HepG2 (cell line): Measurements from ENCODE around the gene PPP1R27. TPM values are rescaled to one million over a fixed set of nuclear protein-coding genes. Genes with fewer than 3 reads are reported as not detected.

Experiments
- CBX1 ChIP-seq: IDR thresholded peaks from one replicate; pipeline ENCODE4 v1.6.1; 2016; ENCODE audit warnings: antibody characterized with exemption, low read depth
- CHD2 ChIP-seq: IDR thresholded peaks from 2 replicates; pipeline ENCODE4 v1.6.1; 2011; ENCODE audit warnings: low read depth, low read length, improper control_type of control experiment
- DNMT1 ChIP-seq: sonication (generic); formaldehyde crosslinking; IDR thresholded peaks from 2 replicates; pipeline ENCODE4 v1.5.1; 2020; ENCODE audit warnings: mild to moderate bottlenecking, missing genetic modification reagents
- HNRNPH1 ChIP-seq: fragments of 200-400 bp; formaldehyde crosslinking; optimal IDR thresholded peaks from 2 replicates; pipeline ENCODE3; 2017; ENCODE audit warnings: mild to moderate bottlenecking, low read depth, low read length
- HNRNPK ChIP-seq: fragments of 200-400 bp; formaldehyde crosslinking; IDR thresholded peaks from 2 replicates; pipeline ENCODE4 v1.6.1; 2018; ENCODE audit warnings: low read length, low read depth, moderate library complexity, mild to moderate bottlenecking; ENCODE audit not compliant: poor library complexity, severe bottlenecking
- KDM6A ChIP-seq: IDR thresholded peaks from 2 replicates; pipeline ENCODE4 v1.6.1; 2016; ENCODE audit warnings: low read depth
- MAFG ChIP-seq: sonication (generic); formaldehyde crosslinking; IDR thresholded peaks from 2 replicates; pipeline ENCODE4 v1.5.1; 2020; ENCODE audit warnings: mild to moderate bottlenecking, missing genetic modification reagents
- MBD4 ChIP-seq: IDR thresholded peaks from 2 replicates; pipeline ENCODE4 v1.6.1; 2012; ENCODE audit warnings: low read length, inconsistent platforms, borderline replicate concordance
- MBNL3 ChIP-seq: fragments of 250-450 bp; sonication (Bioruptor Pico); conservative IDR thresholded peaks from 2 replicates; pipeline ENCODE4 v1.8.0; 2022; ENCODE audit warnings: mild to moderate bottlenecking, inconsistent platforms
- NFKBIZ ChIP-seq: IDR thresholded peaks from 2 replicates; pipeline ENCODE4 v1.6.1; 2018; ENCODE audit warnings: missing genetic modification reagents, missing compliant biosample characterization
- NR1H2 ChIP-seq: sonication (generic); formaldehyde crosslinking; IDR thresholded peaks from 2 replicates; pipeline ENCODE4 v1.8.1; 2022; ENCODE audit warnings: low read depth, missing genetic modification reagents, borderline replicate concordance
- RBM39 ChIP-seq: fragments of 200-400 bp; formaldehyde crosslinking; IDR thresholded peaks from one replicate; pipeline ENCODE4 v1.6.1; 2018; ENCODE audit warnings: antibody characterized with exemption, mild to moderate bottlenecking, low read depth, low read length; ENCODE audit not compliant: poor library complexity, severe bottlenecking
- SP1 ChIP-seq, 2 experiments: fragments of 450-650 bp in 1 of 2; sonication (generic) in 1 of 2; formaldehyde crosslinking in 1 of 2; IDR thresholded peaks; 2 replicates each; pipeline versions ENCODE4 v1.4.0 to v1.6.1; 2016 to 2020; ENCODE audit warnings: missing genetic modification reagents in 1 of 2
- TOE1 ChIP-seq: sonication (generic); formaldehyde crosslinking; IDR thresholded peaks from 2 replicates; pipeline ENCODE4 v1.4.0; 2020; ENCODE audit warnings: mild to moderate bottlenecking, missing genetic modification reagents
- ZMYM3 ChIP-seq: sonication (generic); formaldehyde crosslinking; IDR thresholded peaks from 2 replicates; pipeline ENCODE4 v1.5.1; 2020; ENCODE audit warnings: mild to moderate bottlenecking, missing genetic modification reagents
- ZMYM4 ChIP-seq: sonication (generic); formaldehyde crosslinking; IDR thresholded peaks from 2 replicates; pipeline ENCODE4 v1.8.1; 2023; ENCODE audit warnings: mild to moderate bottlenecking, missing genetic modification reagents
- ZNF143 ChIP-seq: sonication (generic); formaldehyde crosslinking; IDR thresholded peaks from 2 replicates; pipeline ENCODE4 v1.4.0; 2020; ENCODE audit warnings: missing genetic modification reagents
- ZNF205 ChIP-seq: IDR thresholded peaks from 2 replicates; pipeline ENCODE4 v1.6.1; 2018; ENCODE audit warnings: missing biosample characterization, missing genetic modification reagents
- ZNF235 ChIP-seq: sonication (generic); formaldehyde crosslinking; IDR thresholded peaks from 2 replicates; pipeline ENCODE4 v1.8.1; 2023; ENCODE audit warnings: mild to moderate bottlenecking, missing genetic modification reagents, borderline replicate concordance
- ZNF552 ChIP-seq: sonication (generic); formaldehyde crosslinking; IDR thresholded peaks from 2 replicates; pipeline ENCODE4 v1.9.0; 2022; ENCODE audit warnings: missing genetic modification reagents, mild to moderate bottlenecking, borderline replicate concordance
- ZNF660 ChIP-seq: sonication (generic); formaldehyde crosslinking; IDR thresholded peaks from 2 replicates; pipeline ENCODE4 v1.5.1; 2020; ENCODE audit warnings: mild to moderate bottlenecking, low read depth, missing genetic modification reagents, borderline replicate concordance
- ZNF746 ChIP-seq: sonication (generic); formaldehyde crosslinking; IDR thresholded peaks from 2 replicates; pipeline ENCODE4 v1.8.0; 2022; ENCODE audit warnings: mild to moderate bottlenecking, missing genetic modification reagents
- ZNF776 ChIP-seq: sonication (generic); formaldehyde crosslinking; IDR thresholded peaks from 2 replicates; pipeline ENCODE4 v1.4.0; 2020; ENCODE audit warnings: mild to moderate bottlenecking, missing genetic modification reagents
- polyA plus RNA-seq, 8 experiments: library from polyadenylated mRNA; depleted of rRNA in 3 of 8; stranded (reverse) in 7 of 8; unstranded in 1 of 8; fragments of >200 nt; fragmentation: Illumina TruSeq in 4 of 8; extraction: Trizol in 4 of 8; gene quantifications; 2 replicates each; pipeline versions ENCODE4 v1.2.1 to v1.2.3, GENCODE V29; 2011 to 2016; ENCODE audit warnings: low read depth in 4 of 8, missing spikeins in 1 of 8, mixed read lengths in 1 of 8; ENCODE audit not compliant: insufficient read depth in 1 of 8
- total RNA-seq, 5 experiments: library from RNA; depleted of rRNA; stranded (reverse); fragments of >200 nt; fragmentation: Illumina TruSeq; extraction: Trizol; gene quantifications; 2 replicates each; pipeline ENCODE4 v1.2.3, GENCODE V29; 2016; ENCODE audit warnings: low read depth in 1 of 5
- TF ChIP-seq, protein P1 (sequence below): sonication (generic); formaldehyde crosslinking; IDR thresholded peaks from 2 replicates; pipeline ENCODE4 v1.5.1; 2020; ENCODE audit warnings: missing genetic modification reagents, mild to moderate bottlenecking, borderline replicate concordance
- TF ChIP-seq, protein P2 (sequence below): sonication (generic); formaldehyde crosslinking; conservative IDR thresholded peaks from 2 replicates; pipeline ENCODE4 v1.4.0; 2020; ENCODE audit warnings: missing genetic modification reagents
- TF ChIP-seq, protein P3 (sequence below): sonication (generic); formaldehyde crosslinking; IDR thresholded peaks from 2 replicates; pipeline ENCODE4 v1.5.0; 2020; ENCODE audit warnings: missing genetic modification reagents

Gene PPP1R27
- total and polyA plus RNA-seq, 2 of the 13 experiments (the other 11 are each of a cell fraction or from before 2014, with no cell fraction given), result 0.17 to 1.00 TPM

DNA sequence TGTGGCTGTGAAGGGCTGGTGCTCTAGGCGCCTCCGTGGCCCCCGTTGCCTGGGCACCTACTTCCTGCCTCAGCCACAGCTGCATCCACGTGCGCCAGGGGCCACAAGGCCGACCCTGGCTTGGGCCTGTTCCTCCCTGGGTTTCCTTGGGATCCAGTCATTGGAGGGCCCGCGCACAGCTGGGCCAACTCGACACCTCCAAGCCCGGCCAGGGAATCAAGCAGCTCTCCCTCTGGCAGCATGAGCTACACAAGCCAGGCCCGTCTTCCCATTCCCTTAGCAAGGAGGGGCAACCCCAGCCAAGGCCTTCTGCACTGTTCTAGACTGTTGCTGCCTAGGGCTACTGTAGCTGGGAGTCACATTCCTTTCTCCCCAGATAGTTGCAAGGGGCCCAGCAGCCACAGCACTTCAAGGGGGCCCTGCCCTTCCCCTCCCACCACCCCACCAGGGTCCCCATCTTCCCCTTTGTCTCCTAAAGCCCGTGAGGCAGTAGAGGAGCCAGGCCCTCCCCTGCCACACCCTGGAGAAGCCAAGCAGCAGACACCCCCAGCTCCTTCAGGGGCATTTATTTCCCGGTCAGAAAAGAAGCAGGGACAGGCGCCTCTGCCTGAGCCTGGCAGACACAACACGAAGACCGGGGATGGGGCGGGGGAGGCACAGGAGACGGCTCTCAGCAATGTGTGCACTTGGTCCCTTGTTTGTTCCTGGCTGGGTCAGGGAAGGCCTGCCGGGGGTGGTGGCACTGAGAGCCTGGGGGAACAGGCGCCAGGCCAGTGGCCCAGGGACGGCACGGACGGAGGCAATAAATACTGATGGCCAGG is 32.5 kb upstream of the PPP1R27 start (continued):
- TF ChIP-seq TOE1 (CRISPR knock-in tag) (no peak), ZMYM4 (CRISPR knock-in tag) (peak; percentile 25; the same call in 1 of the 2 replicates), ZNF205 (CRISPR knock-in tag) (no peak), ZNF660 (CRISPR knock-in tag) (no peak), CBX1 (no peak), ZNF776 (CRISPR knock-in tag) (peak; percentile 22; the same call in 1 of the 2 replicates), ZMYM3 (CRISPR knock-in tag) (no peak), NFKBIZ (no peak), ZNF235 (CRISPR knock-in tag) (no peak), RBM39 (peak; percentile 36), SP1 (IDR thresholded peaks at IDR 0.05) (no peak), SP1 (CRISPR knock-in tag; IDR thresholded peaks at IDR 0.05) (no peak), HNRNPK (peak; percentile 69), ZNF746 (CRISPR knock-in tag) (no peak; the same call in 1 of the 2 replicates), NR1H2 (CRISPR knock-in tag) (peak; percentile 41; the same call in 1 of the 2 replicates), ZNF552 (CRISPR knock-in tag) (no peak), MAFG (CRISPR knock-in tag) (no peak), DNMT1 (peak; percentile 68), CHD2 (no peak), ZNF143 (CRISPR knock-in tag) (0 out of 2 replicates have a peak, but pooled peaks have one; percentile 0), MBD4 (no peak), MBNL3 (no peak), HNRNPH1 (peak; percentile 44), KDM6A (CRISPR knock-in tag) (no peak)
- TF ChIP-seq, protein P1, sequence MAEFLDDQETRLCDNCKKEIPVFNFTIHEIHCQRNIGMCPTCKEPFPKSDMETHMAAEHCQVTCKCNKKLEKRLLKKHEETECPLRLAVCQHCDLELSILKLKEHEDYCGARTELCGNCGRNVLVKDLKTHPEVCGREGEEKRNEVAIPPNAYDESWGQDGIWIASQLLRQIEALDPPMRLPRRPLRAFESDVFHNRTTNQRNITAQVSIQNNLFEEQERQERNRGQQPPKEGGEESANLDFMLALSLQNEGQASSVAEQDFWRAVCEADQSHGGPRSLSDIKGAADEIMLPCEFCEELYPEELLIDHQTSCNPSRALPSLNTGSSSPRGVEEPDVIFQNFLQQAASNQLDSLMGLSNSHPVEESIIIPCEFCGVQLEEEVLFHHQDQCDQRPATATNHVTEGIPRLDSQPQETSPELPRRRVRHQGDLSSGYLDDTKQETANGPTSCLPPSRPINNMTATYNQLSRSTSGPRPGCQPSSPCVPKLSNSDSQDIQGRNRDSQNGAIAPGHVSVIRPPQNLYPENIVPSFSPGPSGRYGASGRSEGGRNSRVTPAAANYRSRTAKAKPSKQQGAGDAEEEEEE (CRISPR knock-in tag), result 0 out of 2 replicates have a peak, but pooled peaks have one; percentile 67
- TF ChIP-seq, protein P2, sequence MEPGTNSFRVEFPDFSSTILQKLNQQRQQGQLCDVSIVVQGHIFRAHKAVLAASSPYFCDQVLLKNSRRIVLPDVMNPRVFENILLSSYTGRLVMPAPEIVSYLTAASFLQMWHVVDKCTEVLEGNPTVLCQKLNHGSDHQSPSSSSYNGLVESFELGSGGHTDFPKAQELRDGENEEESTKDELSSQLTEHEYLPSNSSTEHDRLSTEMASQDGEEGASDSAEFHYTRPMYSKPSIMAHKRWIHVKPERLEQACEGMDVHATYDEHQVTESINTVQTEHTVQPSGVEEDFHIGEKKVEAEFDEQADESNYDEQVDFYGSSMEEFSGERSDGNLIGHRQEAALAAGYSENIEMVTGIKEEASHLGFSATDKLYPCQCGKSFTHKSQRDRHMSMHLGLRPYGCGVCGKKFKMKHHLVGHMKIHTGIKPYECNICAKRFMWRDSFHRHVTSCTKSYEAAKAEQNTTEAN (CRISPR knock-in tag), result no peak
- TF ChIP-seq, protein P3, sequence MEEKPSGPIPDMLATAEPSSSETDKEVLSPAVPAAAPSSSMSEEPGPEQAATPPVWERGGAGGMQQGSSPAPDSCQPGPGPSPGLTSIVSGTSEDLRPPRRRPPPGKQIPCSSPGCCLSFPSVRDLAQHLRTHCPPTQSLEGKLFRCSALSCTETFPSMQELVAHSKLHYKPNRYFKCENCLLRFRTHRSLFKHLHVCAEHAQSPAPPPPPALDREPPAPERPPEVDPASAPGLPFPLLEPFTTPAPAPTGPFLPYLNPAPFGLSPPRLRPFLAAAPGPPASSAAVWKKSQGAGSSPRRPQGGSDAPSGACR, result no peak
